Gastrocnemius medialis (tissue), 4 donors: ENCODE measurements around the gene TOP3A.

Source experiments
- POLR2A ChIP-seq, 2 donors: fragments of 450-650 bp; IDR thresholded peaks; one replicate each; pipeline ENCODE4 v1.6.1; 2017; ENCODE audit warnings: antibody characterized with exemption in 2 of 2, mild to moderate bottlenecking in 2 of 2, moderate library complexity in 2 of 2
- TF ChIP-seq, protein P1 (sequence below), 5 experiments: fragments of 450-650 bp in 3 of 5; fragments of 200-600 bp in 2 of 5; sonication (generic) in 2 of 5; IDR thresholded peaks in 4 of 5; conservative IDR thresholded peaks in 1 of 5; 1 replicate in 4 of 5; 2 replicates in 1 of 5; pipeline ENCODE4 v1.5.1; 2016 to 2019; ENCODE audit warnings: antibody characterized with exemption in 5 of 5, mild to moderate bottlenecking in 3 of 5, moderate library complexity in 3 of 5

- no peak for TF ChIP-seq POLR2A (IDR thresholded peaks at IDR 0.05)
- TF ChIP-seq, protein P1, sequence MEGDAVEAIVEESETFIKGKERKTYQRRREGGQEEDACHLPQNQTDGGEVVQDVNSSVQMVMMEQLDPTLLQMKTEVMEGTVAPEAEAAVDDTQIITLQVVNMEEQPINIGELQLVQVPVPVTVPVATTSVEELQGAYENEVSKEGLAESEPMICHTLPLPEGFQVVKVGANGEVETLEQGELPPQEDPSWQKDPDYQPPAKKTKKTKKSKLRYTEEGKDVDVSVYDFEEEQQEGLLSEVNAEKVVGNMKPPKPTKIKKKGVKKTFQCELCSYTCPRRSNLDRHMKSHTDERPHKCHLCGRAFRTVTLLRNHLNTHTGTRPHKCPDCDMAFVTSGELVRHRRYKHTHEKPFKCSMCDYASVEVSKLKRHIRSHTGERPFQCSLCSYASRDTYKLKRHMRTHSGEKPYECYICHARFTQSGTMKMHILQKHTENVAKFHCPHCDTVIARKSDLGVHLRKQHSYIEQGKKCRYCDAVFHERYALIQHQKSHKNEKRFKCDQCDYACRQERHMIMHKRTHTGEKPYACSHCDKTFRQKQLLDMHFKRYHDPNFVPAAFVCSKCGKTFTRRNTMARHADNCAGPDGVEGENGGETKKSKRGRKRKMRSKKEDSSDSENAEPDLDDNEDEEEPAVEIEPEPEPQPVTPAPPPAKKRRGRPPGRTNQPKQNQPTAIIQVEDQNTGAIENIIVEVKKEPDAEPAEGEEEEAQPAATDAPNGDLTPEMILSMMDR (IDR thresholded peaks at IDR 0.05 in 4 of 5, conservative IDR thresholded peaks at IDR 0.05 in 1 of 5), result no peak
Measured at GRCh38 chr17:18253187-18253884, 61.5 kb downstream of the TOP3A start.
